ENCODE results near the gene ZNF687.

Gene ZNF687

GRCh38 chr1:151311011-151311410 is 28.9 kb downstream of the ZNF687 start:
- Mint-ChIP-seq H3K4me1 (peaks cover 32% of the 10 kb centered on the region), H3K4me3 (no peak overlapping the region), H3K36me3 (ENCODE audit: low read depth) (peaks cover 55% of the 10 kb centered on the region)

GRCh38 chr1:151311589-151312331 is 29.7 kb downstream of the ZNF687 start:
- Mint-ChIP-seq H3K9me3 (no peaks in the 10 kb centered on the region), H3K27me3 (ENCODE audit: low read depth, poor library complexity) (no peaks in the 10 kb centered on the region), H3K4me3 (no peak overlapping the region), H3K27ac (peak overlapping the region; percentile 69), H3K4me1 (peaks cover 32% of the 10 kb centered on the region), H3K36me3 (ENCODE audit: low read depth) (peaks cover 56% of the 10 kb centered on the region)
- TF ChIP-seq, protein P1, sequence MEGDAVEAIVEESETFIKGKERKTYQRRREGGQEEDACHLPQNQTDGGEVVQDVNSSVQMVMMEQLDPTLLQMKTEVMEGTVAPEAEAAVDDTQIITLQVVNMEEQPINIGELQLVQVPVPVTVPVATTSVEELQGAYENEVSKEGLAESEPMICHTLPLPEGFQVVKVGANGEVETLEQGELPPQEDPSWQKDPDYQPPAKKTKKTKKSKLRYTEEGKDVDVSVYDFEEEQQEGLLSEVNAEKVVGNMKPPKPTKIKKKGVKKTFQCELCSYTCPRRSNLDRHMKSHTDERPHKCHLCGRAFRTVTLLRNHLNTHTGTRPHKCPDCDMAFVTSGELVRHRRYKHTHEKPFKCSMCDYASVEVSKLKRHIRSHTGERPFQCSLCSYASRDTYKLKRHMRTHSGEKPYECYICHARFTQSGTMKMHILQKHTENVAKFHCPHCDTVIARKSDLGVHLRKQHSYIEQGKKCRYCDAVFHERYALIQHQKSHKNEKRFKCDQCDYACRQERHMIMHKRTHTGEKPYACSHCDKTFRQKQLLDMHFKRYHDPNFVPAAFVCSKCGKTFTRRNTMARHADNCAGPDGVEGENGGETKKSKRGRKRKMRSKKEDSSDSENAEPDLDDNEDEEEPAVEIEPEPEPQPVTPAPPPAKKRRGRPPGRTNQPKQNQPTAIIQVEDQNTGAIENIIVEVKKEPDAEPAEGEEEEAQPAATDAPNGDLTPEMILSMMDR (IDR thresholded peaks at IDR 0.05) = no peak
- no peak for DNase-seq

More at GRCh38 chr1:151311011-151311410, 28.9 kb downstream of the ZNF687 start:
- TF ChIP-seq, protein P1 (IDR thresholded peaks at IDR 0.05) = no peak
- no peaks in the 10 kb centered on the region for H3K27me3 Mint-ChIP-seq (ENCODE audit: low read depth, poor library complexity)
- no peaks in the 10 kb centered on the region for H3K9me3 Mint-ChIP-seq
- H3K27ac Mint-ChIP-seq = peak overlapping the region; percentile 25
- no peak for DNase-seq

GRCh38 chr1:151312411-151312810 is 30.3 kb downstream of the ZNF687 start:
- no peak overlapping the region for H3K4me3 Mint-ChIP-seq
- TF ChIP-seq, protein P1 (IDR thresholded peaks at IDR 0.05) = no peak
- H3K4me1 Mint-ChIP-seq = peaks cover 32% of the 10 kb centered on the region
- H3K9me3 Mint-ChIP-seq = no peaks in the 10 kb centered on the region
- H3K36me3 Mint-ChIP-seq (ENCODE audit: low read depth) = peaks cover 52% of the 10 kb centered on the region
- H3K27me3 Mint-ChIP-seq (ENCODE audit: low read depth, poor library complexity) = no peaks in the 10 kb centered on the region
- H3K27ac Mint-ChIP-seq = no peak overlapping the region
- no peak for DNase-seq

DNA sequence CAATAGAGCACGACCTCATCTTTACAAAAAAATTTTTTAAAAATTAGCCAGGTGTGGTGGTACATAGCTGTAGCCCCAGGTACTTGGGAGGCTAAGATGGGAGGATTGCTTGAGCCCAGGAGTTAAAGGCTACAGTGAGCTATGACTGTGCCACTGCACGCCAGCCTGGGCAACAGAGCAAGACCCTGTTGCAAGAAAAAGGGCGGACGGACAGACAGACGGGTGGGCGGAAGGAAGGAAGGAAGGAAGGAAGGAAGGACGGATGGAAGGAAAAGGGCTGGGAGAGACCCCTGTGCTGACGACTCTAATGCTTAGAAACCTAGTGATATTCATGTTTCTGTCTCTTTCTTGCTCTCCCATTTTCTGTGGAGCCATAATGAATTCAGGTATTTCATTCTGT is 30.7 kb downstream of the ZNF687 start:
- Mint-ChIP-seq H3K4me1 (peaks cover 32% of the 10 kb centered on the region), H3K4me3 (no peak overlapping the region)

GRCh38 chr1:151313501-151313900 is 31.4 kb downstream of the ZNF687 start:
- DNase-seq = no peak
- H3K9me3 Mint-ChIP-seq = no peaks in the 10 kb centered on the region
- no peak overlapping the region for H3K27ac Mint-ChIP-seq

More for the DNA sequence above, 30.7 kb downstream of the ZNF687 start:
- no peak for DNase-seq
- H3K27me3 Mint-ChIP-seq (ENCODE audit: low read depth, poor library complexity) = no peaks in the 10 kb centered on the region
- H3K9me3 Mint-ChIP-seq = no peaks in the 10 kb centered on the region
- peaks cover 55% of the 10 kb centered on the region for H3K36me3 Mint-ChIP-seq (ENCODE audit: low read depth)
- peak overlapping the region; percentile 61 for H3K27ac Mint-ChIP-seq
- TF ChIP-seq, protein P1 (IDR thresholded peaks at IDR 0.05) = no peak

More at GRCh38 chr1:151313501-151313900, 31.4 kb downstream of the ZNF687 start:
- peaks cover 49% of the 10 kb centered on the region for H3K36me3 Mint-ChIP-seq (ENCODE audit: low read depth)
- TF ChIP-seq, protein P1 (IDR thresholded peaks at IDR 0.05) = no peak
- peaks cover 32% of the 10 kb centered on the region for H3K4me1 Mint-ChIP-seq
- H3K4me3 Mint-ChIP-seq = no peak overlapping the region
- no peaks in the 10 kb centered on the region for H3K27me3 Mint-ChIP-seq (ENCODE audit: low read depth, poor library complexity)
